ENCODE data around the gene CFAP299. TPM values are rescaled to one million over a fixed set of nuclear protein-coding genes. Genes with fewer than 3 reads are reported as not detected.
"Not testable (repeated sequence)": the region's sequence is repeated elsewhere in the genome, so short reads cannot be mapped to it uniquely, and the experiment has no call there.

Gene CFAP299
- total RNA-seq, 1 donor from 2014 or later: not detected

DNA sequence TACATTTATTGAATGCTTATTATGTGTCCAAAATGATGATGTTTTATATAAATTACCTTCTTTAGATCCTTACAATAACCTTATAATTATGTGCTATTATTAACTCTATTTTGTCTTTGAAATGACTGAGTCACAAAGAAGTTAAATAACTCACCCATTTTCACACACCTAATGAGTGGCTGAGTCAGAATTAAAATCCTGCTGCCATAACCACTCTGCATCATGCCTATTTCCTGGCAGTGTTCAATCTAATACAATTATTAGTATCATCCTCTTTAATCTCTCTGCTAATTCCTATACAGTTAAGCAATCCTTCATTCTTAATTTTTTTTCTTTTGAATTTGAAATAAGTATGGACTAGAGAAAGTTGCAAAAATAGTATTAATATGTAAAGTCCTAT is 342.9 kb downstream of the CFAP299 start:
- Histone ChIP-seq H3K4me1 (no peaks in the 10 kb centered on the region), H3K27ac (no peak overlapping the region), H3K4me3 (no peak overlapping the region), H3K27me3 (no peaks in the 10 kb centered on the region), H3K9me3 (no peaks in the 10 kb centered on the region), H3K36me3 (no peaks in the 10 kb centered on the region)
- intact Hi-C loops (cut with DNase I): no loop called here
- no peak for DNase-seq (ENCODE audit: low spot score in 2 of 2)
- TF ChIP-seq, protein P1, sequence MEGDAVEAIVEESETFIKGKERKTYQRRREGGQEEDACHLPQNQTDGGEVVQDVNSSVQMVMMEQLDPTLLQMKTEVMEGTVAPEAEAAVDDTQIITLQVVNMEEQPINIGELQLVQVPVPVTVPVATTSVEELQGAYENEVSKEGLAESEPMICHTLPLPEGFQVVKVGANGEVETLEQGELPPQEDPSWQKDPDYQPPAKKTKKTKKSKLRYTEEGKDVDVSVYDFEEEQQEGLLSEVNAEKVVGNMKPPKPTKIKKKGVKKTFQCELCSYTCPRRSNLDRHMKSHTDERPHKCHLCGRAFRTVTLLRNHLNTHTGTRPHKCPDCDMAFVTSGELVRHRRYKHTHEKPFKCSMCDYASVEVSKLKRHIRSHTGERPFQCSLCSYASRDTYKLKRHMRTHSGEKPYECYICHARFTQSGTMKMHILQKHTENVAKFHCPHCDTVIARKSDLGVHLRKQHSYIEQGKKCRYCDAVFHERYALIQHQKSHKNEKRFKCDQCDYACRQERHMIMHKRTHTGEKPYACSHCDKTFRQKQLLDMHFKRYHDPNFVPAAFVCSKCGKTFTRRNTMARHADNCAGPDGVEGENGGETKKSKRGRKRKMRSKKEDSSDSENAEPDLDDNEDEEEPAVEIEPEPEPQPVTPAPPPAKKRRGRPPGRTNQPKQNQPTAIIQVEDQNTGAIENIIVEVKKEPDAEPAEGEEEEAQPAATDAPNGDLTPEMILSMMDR (IDR thresholded peaks at IDR 0.05): no peak

GRCh38 chr4:80680934-80681333 is 345.4 kb downstream of the CFAP299 start:
- intact Hi-C loops (cut with DNase I): no loop called here
- TF ChIP-seq, protein P1 (IDR thresholded peaks at IDR 0.05): no peak
- no peak overlapping the region for H3K27ac ChIP-seq
- DNase-seq (ENCODE audit: low spot score in 2 of 2): no peak
- no peak overlapping the region for H3K4me3 ChIP-seq
- H3K9me3 ChIP-seq: no peaks in the 10 kb centered on the region
- no peaks in the 10 kb centered on the region for H3K4me1 ChIP-seq
- no peaks in the 10 kb centered on the region for H3K27me3 ChIP-seq
- H3K36me3 ChIP-seq: no peaks in the 10 kb centered on the region

DNA sequence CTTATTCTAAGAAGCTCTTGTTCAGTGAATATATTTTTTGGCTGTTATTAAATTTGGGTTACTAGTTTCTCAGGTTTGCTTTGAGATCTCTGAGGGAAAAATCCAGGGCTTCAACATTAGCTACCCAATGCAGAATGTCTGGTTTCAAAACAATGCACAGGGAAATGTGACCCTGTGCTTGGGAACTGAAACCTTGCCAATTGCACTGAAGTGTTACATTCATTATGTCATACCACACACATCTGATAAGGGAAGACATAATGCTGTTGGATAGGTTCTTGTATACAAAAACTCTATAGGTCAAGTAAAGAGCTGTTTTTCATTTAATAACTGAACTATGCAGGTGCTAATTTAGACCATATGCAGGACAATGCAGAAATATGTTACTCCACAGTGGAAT is 349.7 kb downstream of the CFAP299 start:
- Histone ChIP-seq H3K9me3 (no peaks in the 10 kb centered on the region), H3K4me3 (no peak overlapping the region), H3K4me1 (no peaks in the 10 kb centered on the region), H3K36me3 (no peaks in the 10 kb centered on the region), H3K27me3 (no peaks in the 10 kb centered on the region), H3K27ac (no peak overlapping the region)
- intact Hi-C loops (cut with DNase I): no loop called here
- TF ChIP-seq, protein P1 (IDR thresholded peaks at IDR 0.05): no peak
- DNase-seq (ENCODE audit: low spot score in 2 of 2): no peak

DNA sequence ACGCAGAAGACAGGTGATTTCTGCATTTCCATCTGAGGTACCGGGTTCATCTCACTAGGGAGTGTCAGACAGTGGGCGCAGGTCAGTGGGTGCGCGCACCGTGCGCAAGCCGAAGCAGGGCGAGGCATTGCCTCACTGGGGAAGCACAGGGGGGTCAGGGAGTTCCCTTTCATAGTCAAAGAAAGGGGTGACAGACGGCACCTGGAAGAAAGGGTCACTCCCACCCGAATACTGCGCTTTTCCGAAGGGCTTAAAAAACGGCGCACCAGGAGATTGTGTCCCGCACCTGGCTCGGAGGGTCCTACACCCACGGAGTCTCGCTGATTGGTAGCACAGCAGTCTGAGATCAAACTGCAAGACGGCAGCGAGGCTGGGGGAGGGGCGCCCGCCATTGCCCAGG is 352.2 kb downstream of the CFAP299 start:
- H3K27me3 ChIP-seq; DNase-seq (ENCODE audit: low spot score in 2 of 2); H3K9me3 ChIP-seq; intact Hi-C loops (cut with DNase I); H3K4me1 ChIP-seq; H3K4me3 ChIP-seq; H3K27ac ChIP-seq; H3K36me3 ChIP-seq: not testable (repeated sequence)

DNA sequence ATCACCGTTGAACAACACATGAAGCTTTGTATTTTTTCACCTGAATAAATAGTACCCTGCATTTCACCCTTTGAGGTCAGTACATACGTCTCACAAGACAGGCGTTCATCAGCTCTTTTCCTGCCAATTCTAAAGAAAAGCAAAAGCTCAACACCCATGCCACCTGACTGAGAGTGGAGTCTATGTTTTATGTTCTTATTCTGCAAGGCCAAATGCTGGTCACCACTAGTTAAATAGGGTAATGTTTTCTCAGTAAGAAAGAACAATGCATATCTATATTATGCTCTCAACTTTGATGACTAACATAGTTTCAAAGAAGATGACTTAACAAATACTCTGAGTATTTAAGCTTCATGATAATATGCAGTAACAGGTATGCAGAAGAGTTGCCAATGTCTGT is 358.6 kb downstream of the CFAP299 start:
- Histone ChIP-seq H3K27ac (no peak overlapping the region), H3K27me3 (no peaks in the 10 kb centered on the region), H3K9me3 (peaks cover 0 to 2% of the 10 kb centered on the region in 2 donors), H3K36me3 (no peaks in the 10 kb centered on the region), H3K4me3 (no peak overlapping the region), H3K4me1 (no peaks in the 10 kb centered on the region)
- intact Hi-C loops (cut with DNase I): no loop called here
- DNase-seq (ENCODE audit: low spot score in 2 of 2): no peak
- TF ChIP-seq, protein P1 (IDR thresholded peaks at IDR 0.05): no peak

DNA sequence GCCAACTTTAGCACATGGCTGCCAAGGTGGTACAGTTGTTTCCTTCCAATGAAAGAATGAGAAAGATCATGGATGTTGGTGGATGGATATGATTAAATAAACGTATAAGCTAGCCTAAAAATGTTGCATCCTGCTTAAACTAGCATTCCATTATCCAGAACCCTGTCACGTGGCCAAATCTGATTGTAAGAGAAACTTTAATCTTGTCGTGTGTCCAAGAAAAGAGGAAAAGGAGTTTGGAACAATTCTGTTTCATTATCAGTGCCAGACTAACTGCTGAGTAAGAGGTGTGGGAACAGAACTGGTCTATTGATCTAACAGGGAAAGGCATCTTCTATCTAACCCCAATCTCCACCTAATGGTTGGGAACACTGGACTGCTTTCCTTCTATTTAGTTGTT is 369.8 kb downstream of the CFAP299 start:
- no peak overlapping the region for H3K27ac ChIP-seq
- TF ChIP-seq, protein P1 (IDR thresholded peaks at IDR 0.05): no peak
- no peaks in the 10 kb centered on the region for H3K4me1 ChIP-seq
- no peaks in the 10 kb centered on the region for H3K36me3 ChIP-seq
- intact Hi-C loops (cut with DNase I): no loop called here
- no peaks in the 10 kb centered on the region for H3K27me3 ChIP-seq
- no peak for DNase-seq (ENCODE audit: low spot score in 2 of 2)
- H3K4me3 ChIP-seq: no peak overlapping the region
- H3K9me3 ChIP-seq: no peaks in the 10 kb centered on the region

Data from ascending aorta (tissue), 2 donors.